ENCODE measurements around the gene HAS3. TPM values are rescaled to one million over a fixed set of nuclear protein-coding genes. Genes with fewer than 3 reads are reported as not detected.

HAS3 gene
- polyA plus RNA-seq, 1 donor (not counting 4 experiments of a cell fraction or from before 2014, with no cell fraction given): 132 TPM

GRCh38 chr16:69094501-69094900 lies 11.0 kb upstream of the HAS3 start:
- no peak overlapping the region for H3K9ac ChIP-seq (ENCODE audit: control insufficient read depth, extremely low read depth, insufficient read depth, low read length)
- H3K4me3 ChIP-seq (ENCODE audit: control insufficient read depth in 2 of 3, extremely low read depth in 1 of 3, insufficient read depth in 2 of 3, low read depth in 1 of 3, low read length in 3 of 3): no peak overlapping the region
- FAIRE-seq (no peak), DNase-seq (ENCODE audit: low read depth, low spot score) (no peak)
- H3K27me3 ChIP-seq (ENCODE audit: control insufficient read depth, extremely low read depth, insufficient read depth, low read length): no peaks in the 10 kb centered on the region
- dilution Hi-C loops (cut with MboI; ENCODE audit: extremely low pct_ligation_motif_present, low sequenced_read_pairs): no loop called here
- no peaks in the 10 kb centered on the region for H4K20me1 ChIP-seq (ENCODE audit: control insufficient read depth, extremely low read depth, insufficient read depth, low read length)
- no peaks in the 10 kb centered on the region for H3K9me1 ChIP-seq (ENCODE audit: control insufficient read depth, extremely low read depth, insufficient read depth, low read length)
- H3K4me2 ChIP-seq (ENCODE audit: control insufficient read depth, extremely low read depth, insufficient read depth, low read depth, low read length): no peak overlapping the region
- no peaks in the 10 kb centered on the region for H3K79me2 ChIP-seq (ENCODE audit: control insufficient read depth, insufficient read depth, low read length)
- no peak overlapping the region for H3K27ac ChIP-seq (ENCODE audit: control insufficient read depth, insufficient read depth, low read length)
- no peak overlapping the region for H2AFZ ChIP-seq (ENCODE audit: control insufficient read depth, low read length)
- H3K9me3 ChIP-seq (ENCODE audit: control insufficient read depth, low read depth, low read length): no peaks in the 10 kb centered on the region
- TF ChIP-seq CTCF (optimal IDR thresholded peaks at IDR 0.05 in 1 of 3, IDR thresholded peaks at IDR 0.05 in 1 of 3, conservative IDR thresholded peaks at IDR 0.05 in 1 of 3; ENCODE audit: extremely low read depth in 1 of 3, insufficient read depth in 2 of 3, low read length in 3 of 3) (no peak), EZH2 (IDR thresholded peaks at IDR 0.05; ENCODE audit: low read length) (no peak)
- H3K4me1 ChIP-seq (ENCODE audit: control insufficient read depth, extremely low read depth, insufficient read depth, low read length): peaks cover 13% of the 10 kb centered on the region
- no peaks in the 10 kb centered on the region for H3K36me3 ChIP-seq (ENCODE audit: control insufficient read depth in 2 of 2, extremely low read depth in 1 of 2, insufficient read depth in 2 of 2, low read length in 2 of 2)

- Histone ChIP-seq H4K20me1 (ENCODE audit: control insufficient read depth, extremely low read depth, insufficient read depth, low read length) (no peaks in the 10 kb centered on the region), H3K27me3 (ENCODE audit: control insufficient read depth, extremely low read depth, insufficient read depth, low read length) (no peaks in the 10 kb centered on the region), H3K79me2 (ENCODE audit: control insufficient read depth, insufficient read depth, low read length) (no peaks in the 10 kb centered on the region), H3K9me3 (ENCODE audit: control insufficient read depth, low read depth, low read length) (no peaks in the 10 kb centered on the region), H3K36me3 (ENCODE audit: control insufficient read depth in 2 of 2, extremely low read depth in 1 of 2, insufficient read depth in 2 of 2, low read length in 2 of 2) (no peaks in the 10 kb centered on the region), H3K4me3 (ENCODE audit: control insufficient read depth in 2 of 3, extremely low read depth in 1 of 3, insufficient read depth in 2 of 3, low read depth in 1 of 3, low read length in 3 of 3) (no peak overlapping the region), H3K9ac (ENCODE audit: control insufficient read depth, extremely low read depth, insufficient read depth, low read length) (no peak overlapping the region), H2AFZ (ENCODE audit: control insufficient read depth, low read length) (no peak overlapping the region), H3K4me2 (ENCODE audit: control insufficient read depth, extremely low read depth, insufficient read depth, low read depth, low read length) (no peak overlapping the region), H3K9me1 (ENCODE audit: control insufficient read depth, extremely low read depth, insufficient read depth, low read length) (no peaks in the 10 kb centered on the region), H3K27ac (ENCODE audit: control insufficient read depth, insufficient read depth, low read length) (no peak overlapping the region), H3K4me1 (ENCODE audit: control insufficient read depth, extremely low read depth, insufficient read depth, low read length) (peaks cover 8% of the 10 kb centered on the region)
- dilution Hi-C loops (cut with MboI; ENCODE audit: extremely low pct_ligation_motif_present, low sequenced_read_pairs): no loop called here
- DNase-seq (ENCODE audit: low read depth, low spot score) (no peak), FAIRE-seq (no peak)
- TF ChIP-seq EZH2 (IDR thresholded peaks at IDR 0.05; ENCODE audit: low read length) (no peak), CTCF (optimal IDR thresholded peaks at IDR 0.05 in 1 of 3, IDR thresholded peaks at IDR 0.05 in 1 of 3, conservative IDR thresholded peaks at IDR 0.05 in 1 of 3; ENCODE audit: extremely low read depth in 1 of 3, insufficient read depth in 2 of 3, low read length in 3 of 3) (no peak)
These were observed 10.3 kb upstream of the HAS3 start for GRCh38 chr16:69095193-69095592.
